KBM-7 (cell line): ENCODE results near the gene DYDC1.

Source experiments
- DNase-seq: peaks from one replicate; pipeline ENCODE4 v3.0.0-alpha.2; 2015
- in situ Hi-C: fragments of 300-500 bp; cut with MboI; formaldehyde crosslinking; loops from 2 replicates; pipeline ENCODE4 v1.14.3; 2020; ENCODE audit warnings: low sequenced_read_pairs, low pct_unique_long_range_greater_than_20kb, mixed read lengths

Gene DYDC1

DNA sequence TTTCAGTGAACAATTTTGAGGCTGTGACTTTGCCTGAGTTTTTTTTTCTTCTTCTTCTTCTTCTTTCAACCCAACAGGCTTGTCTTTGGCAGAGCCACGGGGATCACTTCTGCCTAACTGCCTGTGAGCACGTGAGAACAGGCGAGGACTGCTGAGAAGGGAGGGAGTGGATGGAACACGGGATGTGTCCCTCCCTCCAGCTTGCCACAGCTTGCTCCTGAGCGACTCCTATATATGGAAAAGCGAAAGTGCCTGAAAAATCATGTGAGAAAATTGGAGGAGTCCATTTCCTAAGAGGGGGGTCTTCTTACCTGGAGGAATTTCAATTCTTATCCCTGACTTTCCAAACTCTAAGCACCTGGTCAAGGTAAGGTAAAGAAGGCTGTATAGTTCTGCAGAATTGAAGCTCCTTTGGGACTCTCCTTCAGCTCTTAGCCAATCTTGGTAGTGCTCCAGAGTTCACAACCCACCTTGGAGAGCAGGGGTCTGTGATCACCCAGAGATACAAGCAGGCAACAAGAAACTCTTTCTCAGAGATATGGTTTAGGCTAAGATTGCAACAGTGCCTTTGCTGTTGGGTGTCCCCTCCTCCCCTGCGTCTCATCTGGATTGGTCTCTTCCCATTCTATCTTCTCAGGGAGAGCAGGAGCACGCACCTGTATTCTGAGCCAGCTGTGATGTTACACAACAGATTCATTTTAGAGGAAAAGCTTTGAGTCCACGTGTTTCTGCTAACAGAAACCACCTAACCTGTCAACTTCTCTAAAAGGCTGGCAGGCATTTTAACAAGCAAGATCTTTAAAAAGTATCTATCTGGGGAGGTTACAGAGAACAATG lies 66.9 kb downstream of the DYDC1 start, which contains the start of gene MAT1A:
MAT1A (minus strand) TSS at position 208 of the 837 bp plus-strand sequence. CDS start 235 bp downstream, outside the sequence.
- DNase-seq, result no peak

DNA sequence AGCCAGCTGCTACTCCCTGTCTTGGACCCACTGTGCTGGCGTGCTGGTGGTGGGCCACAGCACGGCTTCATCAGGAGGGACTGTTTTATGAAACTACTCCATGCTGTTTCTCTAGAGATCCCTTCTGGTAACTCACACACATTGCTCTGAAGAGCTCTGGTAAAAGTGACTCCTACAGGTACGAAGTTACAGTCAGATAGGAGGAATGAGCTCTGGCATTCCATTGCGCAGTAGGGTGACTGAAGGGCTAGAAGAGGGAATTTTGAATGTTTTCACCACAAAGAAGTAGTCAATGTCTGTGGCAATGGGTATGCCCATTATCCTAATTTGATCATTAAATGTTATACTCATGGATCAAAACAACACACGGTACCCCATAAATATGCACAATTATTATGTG lies 67.7 kb downstream of the DYDC1 start:
- in situ Hi-C loops, result no loop called here
- no peak for DNase-seq

More for the DNA sequence above, 66.9 kb downstream of the DYDC1 start, which contains the start of gene MAT1A:
- in situ Hi-C loops, result no loop called here
